ENCODE data around the gene CAB39.

The CAB39 gene

GRCh38 chr2:230757476-230757875 lies 44.8 kb downstream of the CAB39 start:
- DNase-seq (ENCODE audit: low read depth) = no peak

- no peak for DNase-seq (ENCODE audit: low read depth)
Observed at GRCh38 chr2:230758566-230759480, 46.2 kb downstream of the CAB39 start.

- no peak for DNase-seq (ENCODE audit: low read depth)
Observed at GRCh38 chr2:230759481-230760167, 47.0 kb downstream of the CAB39 start.

- no peak for DNase-seq (ENCODE audit: low read depth)
Observed at GRCh38 chr2:230761704-230762103, 49.1 kb downstream of the CAB39 start.

- DNase-seq (ENCODE audit: low read depth) = no peak
Observed at GRCh38 chr2:230762317-230762896, 49.8 kb downstream of the CAB39 start.

GRCh38 chr2:230764346-230764745 lies 51.7 kb downstream of the CAB39 start:
- DNase-seq (ENCODE audit: low read depth) = no peak

- DNase-seq (ENCODE audit: low read depth) = no peak
Observed at GRCh38 chr2:230765611-230766300, 53.1 kb downstream of the CAB39 start.

- DNase-seq (ENCODE audit: low read depth) = no peak
Observed at GRCh38 chr2:230767862-230768388, 55.3 kb downstream of the CAB39 start.

- DNase-seq (ENCODE audit: low read depth) = no peak
Observed at GRCh38 chr2:230770804-230771203, 58.2 kb downstream of the CAB39 start.

GRCh38 chr2:230772156-230772555 lies 59.5 kb downstream of the CAB39 start:
- DNase-seq (ENCODE audit: low read depth) = no peak

- no peak for DNase-seq (ENCODE audit: low read depth)
Observed at GRCh38 chr2:230773039-230773773, 60.6 kb downstream of the CAB39 start.

- no peak for DNase-seq (ENCODE audit: low read depth)
Observed at GRCh38 chr2:230774348-230774951, 61.8 kb downstream of the CAB39 start.

- no peak for DNase-seq (ENCODE audit: low read depth)
Observed at GRCh38 chr2:230775737-230776136, 63.1 kb downstream of the CAB39 start.

- no peak for DNase-seq (ENCODE audit: low read depth)
Observed at GRCh38 chr2:230777721-230778120, 65.1 kb downstream of the CAB39 start.

GRCh38 chr2:230778350-230779063 lies 65.9 kb downstream of the CAB39 start:
- DNase-seq (ENCODE audit: low read depth) = no peak

GRCh38 chr2:230779126-230779525 lies 66.5 kb downstream of the CAB39 start:
- DNase-seq (ENCODE audit: low read depth) = no peak

- DNase-seq (ENCODE audit: low read depth) = no peak
Observed at GRCh38 chr2:230779607-230780006, 67.0 kb downstream of the CAB39 start.

- DNase-seq (ENCODE audit: low read depth) = no peak
Observed at GRCh38 chr2:230781130-230781797, 68.6 kb downstream of the CAB39 start.

GRCh38 chr2:230783101-230783500 lies 70.5 kb downstream of the CAB39 start:
- DNase-seq (ENCODE audit: low read depth) = no peak

- no peak for DNase-seq (ENCODE audit: low read depth)
Observed at GRCh38 chr2:230784795-230785194, 72.2 kb downstream of the CAB39 start.
